GM21576 (cell line): ENCODE measurements around the gene ESCO1.
"Not testable (repeated sequence)": the region's sequence is repeated elsewhere in the genome, so short reads cannot be mapped to it uniquely, and the experiment has no call there.

Source experiments
- ATAC-seq: cut with Tn5 transposase; IDR thresholded peaks from one replicate; pipeline ENCODE4 v1.9.1; 2021; ENCODE audit warnings: mild to moderate bottlenecking, moderate library complexity; ENCODE audit not compliant: unreplicated experiment

ESCO1 gene

GRCh38 chr18:21600526-21601410 lies at the start of gene ESCO1:
Gene ESCO1, minus strand, starts transcription at chr18:21600704. Its CDS starts 25,861 bp downstream, at chr18:21574843.
- ATAC-seq = peak; percentile 76

GRCh38 chr18:21640375-21640774 lies 39.9 kb upstream of the ESCO1 start:
- ATAC-seq = not testable (repeated sequence)

GRCh38 chr18:21638822-21639221 lies 38.3 kb upstream of the ESCO1 start:
- ATAC-seq = no peak

GRCh38 chr18:21636769-21637168 lies 36.3 kb upstream of the ESCO1 start:
- ATAC-seq = no peak

GRCh38 chr18:21634588-21635199 lies 34.2 kb upstream of the ESCO1 start:
- ATAC-seq = no peak

GRCh38 chr18:21632393-21632792 lies 31.9 kb upstream of the ESCO1 start:
- ATAC-seq = no peak

GRCh38 chr18:21629089-21629832 lies 28.8 kb upstream of the ESCO1 start:
- ATAC-seq = peak; percentile 95

- ATAC-seq = not testable (repeated sequence)
Observed at GRCh38 chr18:21621640-21622039, 21.1 kb upstream of the ESCO1 start.

GRCh38 chr18:21612125-21613039 lies 11.9 kb upstream of the ESCO1 start, which contains the start of gene SNRPD1:
Gene SNRPD1, plus strand, starts transcription at chr18:21612314. Its CDS starts 116 bp downstream, at chr18:21612430.
- ATAC-seq = peak; percentile 95

GRCh38 chr18:21611401-21612124 lies 11.1 kb upstream of the ESCO1 start:
- not testable (repeated sequence) for ATAC-seq

- ATAC-seq = no peak
Observed at GRCh38 chr18:21605213-21605612, 4.7 kb upstream of the ESCO1 start.

GRCh38 chr18:21604671-21605070 lies 4.2 kb upstream of the ESCO1 start:
- ATAC-seq = no peak

- no peak for ATAC-seq
Observed at GRCh38 chr18:21602299-21602587, 1.7 kb upstream of the ESCO1 start.

GRCh38 chr18:21599585-21600525 lies 649 bp downstream of the ESCO1 start:
- ATAC-seq = peak; percentile 33

- no peak for ATAC-seq
Observed at GRCh38 chr18:21598726-21599584, 1.5 kb downstream of the ESCO1 start.

GRCh38 chr18:21597620-21598019 lies 2.9 kb downstream of the ESCO1 start:
- no peak for ATAC-seq

- no peak for ATAC-seq
Observed at GRCh38 chr18:21593540-21594257, 6.8 kb downstream of the ESCO1 start.
